ENCODE measurements around the gene COMMD6.

COMMD6 gene

DNA sequence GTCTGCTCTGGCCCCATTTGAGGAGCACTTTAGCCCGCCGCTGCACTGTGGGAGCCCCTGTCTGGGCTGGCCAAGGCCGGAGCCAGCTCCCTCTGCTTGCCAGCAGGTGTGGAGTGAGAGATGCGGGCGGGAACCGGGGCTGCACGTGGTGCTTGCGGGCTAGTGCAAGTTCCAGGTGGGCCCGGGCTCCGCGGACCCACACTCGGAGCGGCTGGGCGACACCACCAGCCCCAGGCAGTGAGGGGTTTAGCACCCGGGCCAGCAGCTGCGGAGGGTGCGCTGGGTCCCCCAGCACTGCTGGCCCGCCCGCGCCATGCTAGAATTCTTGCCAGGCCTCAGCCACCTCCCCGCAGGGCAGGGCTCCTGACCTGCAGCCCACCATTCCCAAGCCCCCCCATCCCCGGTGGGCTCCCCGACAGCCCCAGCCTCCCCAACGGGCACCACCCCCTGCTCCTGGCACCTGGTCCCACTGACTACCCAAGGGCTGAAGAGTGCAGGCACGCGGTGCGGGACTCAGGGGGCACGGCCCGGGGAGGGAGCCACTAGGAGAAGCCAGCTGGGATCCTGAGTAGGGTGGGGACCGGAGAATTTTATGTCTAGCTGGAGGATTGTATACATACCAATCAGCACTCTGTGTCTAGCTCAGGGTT is 19.1 kb downstream of the COMMD6 start:
- TF ChIP-seq, protein P1, sequence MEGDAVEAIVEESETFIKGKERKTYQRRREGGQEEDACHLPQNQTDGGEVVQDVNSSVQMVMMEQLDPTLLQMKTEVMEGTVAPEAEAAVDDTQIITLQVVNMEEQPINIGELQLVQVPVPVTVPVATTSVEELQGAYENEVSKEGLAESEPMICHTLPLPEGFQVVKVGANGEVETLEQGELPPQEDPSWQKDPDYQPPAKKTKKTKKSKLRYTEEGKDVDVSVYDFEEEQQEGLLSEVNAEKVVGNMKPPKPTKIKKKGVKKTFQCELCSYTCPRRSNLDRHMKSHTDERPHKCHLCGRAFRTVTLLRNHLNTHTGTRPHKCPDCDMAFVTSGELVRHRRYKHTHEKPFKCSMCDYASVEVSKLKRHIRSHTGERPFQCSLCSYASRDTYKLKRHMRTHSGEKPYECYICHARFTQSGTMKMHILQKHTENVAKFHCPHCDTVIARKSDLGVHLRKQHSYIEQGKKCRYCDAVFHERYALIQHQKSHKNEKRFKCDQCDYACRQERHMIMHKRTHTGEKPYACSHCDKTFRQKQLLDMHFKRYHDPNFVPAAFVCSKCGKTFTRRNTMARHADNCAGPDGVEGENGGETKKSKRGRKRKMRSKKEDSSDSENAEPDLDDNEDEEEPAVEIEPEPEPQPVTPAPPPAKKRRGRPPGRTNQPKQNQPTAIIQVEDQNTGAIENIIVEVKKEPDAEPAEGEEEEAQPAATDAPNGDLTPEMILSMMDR (IDR thresholded peaks at IDR 0.05) = no peak

DNA sequence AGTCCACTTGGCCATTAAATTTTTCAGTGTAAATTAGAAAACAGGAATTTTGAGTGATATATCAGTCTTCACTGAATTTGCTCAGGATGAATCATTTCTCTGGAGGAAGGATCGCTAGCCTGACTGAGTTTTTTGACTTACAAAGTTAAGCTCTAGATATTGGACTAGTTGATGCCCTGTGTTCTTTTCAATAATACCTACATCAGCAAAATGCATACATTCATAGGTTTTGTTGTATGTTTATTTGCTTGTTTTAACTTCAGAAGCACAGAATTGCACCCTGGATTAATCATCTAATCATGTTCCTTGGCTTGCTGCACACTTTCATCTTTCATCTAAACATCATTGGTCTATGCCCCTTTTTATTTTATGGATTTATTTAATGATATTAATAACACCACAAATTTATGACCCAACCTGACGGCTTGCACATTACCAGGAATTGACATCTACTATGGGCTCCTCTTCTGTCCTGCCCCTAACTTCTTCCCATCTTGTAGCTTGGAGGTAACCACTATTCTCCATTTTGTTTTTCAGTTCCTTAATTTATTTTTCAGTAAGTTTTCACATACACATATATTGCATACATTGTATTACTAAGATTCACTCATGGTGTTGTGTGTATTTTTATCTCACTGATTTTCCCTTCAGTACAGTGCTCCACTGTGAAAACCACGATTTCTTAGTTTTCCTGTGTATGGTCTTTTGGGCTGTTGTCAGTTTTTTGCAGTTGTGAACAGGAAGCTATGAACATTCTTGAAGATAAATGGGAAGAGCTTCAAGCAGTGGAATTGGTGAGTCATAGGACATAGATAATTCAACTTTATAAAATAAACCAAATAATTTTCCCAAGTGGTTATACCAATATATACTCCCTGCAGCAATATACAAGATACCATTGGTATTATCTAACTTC is 23.3 kb downstream of the COMMD6 start:
- TF ChIP-seq, protein P1 (IDR thresholded peaks at IDR 0.05) = no peak

DNA sequence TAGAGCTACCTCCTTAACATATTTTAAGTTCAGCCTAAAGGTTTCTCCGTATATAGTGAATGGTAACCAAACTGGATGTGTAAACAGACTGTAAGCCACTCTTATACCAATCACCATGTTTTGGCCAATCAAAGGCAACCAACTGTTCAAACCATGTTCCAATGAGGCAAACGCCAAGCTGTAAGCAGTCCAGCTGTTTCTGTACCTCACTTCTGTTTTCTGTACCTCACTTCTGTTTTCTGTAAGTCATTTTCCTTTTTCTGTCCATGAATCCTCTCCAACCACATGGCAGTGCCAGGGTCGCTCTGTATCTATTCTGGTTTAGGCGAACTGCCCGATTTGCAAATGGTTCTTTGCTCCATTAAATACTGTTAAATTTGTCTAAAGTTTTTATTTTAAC is 24.4 kb downstream of the COMMD6 start:
- TF ChIP-seq, protein P1 (IDR thresholded peaks at IDR 0.05) = no peak

DNA sequence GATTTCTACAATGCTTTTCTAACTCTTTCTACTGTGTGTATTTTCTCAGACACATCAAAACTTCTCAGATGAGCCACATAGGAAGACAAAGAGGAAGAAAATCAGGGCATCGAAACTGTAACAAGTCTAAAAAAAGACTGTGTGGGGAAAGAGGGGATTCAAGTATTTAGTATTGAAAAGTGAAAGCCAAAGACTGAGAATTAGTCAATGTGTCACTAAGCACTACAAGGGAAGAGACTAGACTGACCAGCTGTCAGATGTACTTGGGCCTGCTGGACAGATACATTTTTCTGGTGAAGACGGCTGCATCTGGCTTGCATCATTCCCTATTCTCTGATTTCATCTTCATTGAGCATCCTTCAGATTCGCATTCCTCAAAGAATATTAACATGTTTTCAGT is 25.4 kb downstream of the COMMD6 start:
- TF ChIP-seq, protein P1 (IDR thresholded peaks at IDR 0.05) = no peak

DNA sequence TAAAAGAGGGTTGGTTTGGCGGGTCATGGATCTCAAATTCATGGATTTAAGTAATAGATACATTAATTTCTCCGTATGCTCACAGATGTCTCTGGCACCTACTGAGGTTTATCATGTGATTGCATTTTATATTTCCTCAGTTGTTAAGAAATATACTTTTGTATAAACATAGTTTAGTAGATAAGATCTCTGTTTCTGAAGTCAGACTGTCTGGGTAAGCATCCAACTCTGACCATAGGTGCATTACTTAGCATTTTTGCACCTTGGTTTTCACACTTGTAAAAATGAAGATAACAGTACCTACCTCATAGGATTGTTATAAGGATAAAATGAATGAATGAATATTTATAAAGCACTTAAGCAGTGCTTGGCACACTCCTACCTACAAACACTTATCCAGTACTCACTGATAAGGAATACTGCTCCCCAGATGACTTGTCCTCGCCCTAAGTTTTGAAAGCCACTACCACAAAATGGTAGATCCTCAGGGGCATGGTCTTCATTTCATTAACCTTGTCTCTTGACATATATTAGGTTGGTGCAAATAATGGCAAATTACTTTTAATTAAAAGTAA is 26.5 kb downstream of the COMMD6 start:
- TF ChIP-seq, protein P1 (IDR thresholded peaks at IDR 0.05) = no peak

DNA sequence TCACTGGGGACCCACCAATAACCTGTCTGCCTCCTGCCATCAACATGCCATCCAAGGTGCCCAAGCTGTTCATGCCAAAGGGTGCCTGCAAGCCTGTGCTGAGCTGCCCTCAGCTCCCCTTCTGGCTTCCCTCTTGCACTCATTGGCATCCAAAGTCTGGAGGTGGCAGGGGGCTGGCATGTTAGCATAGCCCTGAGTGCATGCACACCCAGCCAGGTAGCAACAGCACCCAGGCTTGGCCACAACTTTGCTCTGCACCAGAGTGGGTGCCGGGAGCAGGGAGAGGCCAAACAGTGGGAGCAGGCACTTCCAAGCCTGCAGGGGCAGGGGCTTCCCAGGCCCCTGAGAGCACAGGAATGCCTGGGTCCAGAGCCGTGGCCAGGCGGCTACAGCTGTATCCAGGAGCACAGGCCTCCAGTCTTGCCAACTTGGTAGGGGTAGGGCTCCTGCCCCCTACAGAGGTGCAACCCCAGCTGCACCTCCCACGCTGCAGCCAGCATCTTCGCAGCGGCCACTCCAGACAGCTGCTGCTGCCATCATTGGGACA is 29.6 kb downstream of the COMMD6 start:
- TF ChIP-seq, protein P1 (IDR thresholded peaks at IDR 0.05) = no peak
